NCI-H446 (cell line): ENCODE data around the gene EN2.

Experiments used
- DNase-seq, 2 experiments: peaks; one replicate each; lab custom pipeline; 2025; lab: John Stamatoyannopoulos, UW

The EN2 gene

DNA sequence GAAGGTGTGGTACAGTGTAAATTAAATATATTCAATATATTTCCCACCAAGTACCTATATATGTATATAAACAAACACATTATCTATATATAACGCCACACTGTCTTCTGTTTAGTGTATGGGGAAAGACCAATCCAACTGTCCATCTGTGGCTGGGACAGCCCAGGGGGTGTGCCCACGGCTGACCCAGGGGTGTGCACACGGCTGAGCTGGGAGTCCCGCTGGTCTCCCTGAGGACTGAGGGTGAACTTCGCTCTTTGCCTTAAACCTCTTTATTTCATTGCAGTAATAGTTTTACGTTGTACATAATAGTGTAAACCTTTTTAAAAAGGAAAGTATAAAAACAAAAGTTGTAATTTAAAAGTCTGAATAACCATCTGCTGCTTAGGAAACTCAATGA lies 6.3 kb downstream of the EN2 start:
- DNase-seq, result no peak

DNA sequence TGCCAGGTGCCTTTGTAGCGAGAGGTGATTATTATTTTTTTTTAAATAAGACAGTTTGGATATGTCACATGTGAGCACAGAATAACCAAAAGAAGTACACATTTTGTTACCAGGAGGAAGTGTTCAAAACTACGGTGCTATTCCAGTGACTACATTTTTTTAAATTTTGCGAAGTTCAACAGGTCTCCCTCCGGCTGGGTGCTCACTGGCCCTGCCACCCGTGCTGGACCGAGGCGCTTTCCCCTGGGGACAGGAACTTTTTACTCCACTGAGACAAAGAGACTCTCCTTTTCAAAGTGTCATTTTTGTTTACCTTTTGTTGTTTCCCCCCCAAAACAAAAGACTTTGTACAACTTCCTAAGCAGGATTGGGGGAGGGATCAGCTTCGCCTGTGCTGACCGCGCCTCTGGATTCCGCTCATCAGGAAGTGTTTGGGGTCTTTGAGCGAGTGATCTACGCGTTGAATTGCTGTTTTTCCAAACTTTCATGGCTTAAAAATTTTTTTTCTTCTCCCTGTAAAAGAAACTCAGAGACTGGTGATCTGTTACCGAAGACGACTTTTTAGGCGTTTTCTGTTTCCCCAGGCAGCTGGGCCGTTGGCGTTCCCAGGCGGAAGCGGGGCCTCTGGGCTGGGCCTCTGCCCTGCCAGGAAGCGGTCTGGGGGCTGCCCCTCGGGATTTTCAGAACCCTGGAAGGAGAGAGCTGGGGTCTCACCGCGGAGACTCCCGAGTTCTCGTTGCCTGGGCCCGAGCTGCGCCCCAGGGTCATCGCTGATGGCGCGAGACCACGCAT lies 7.2 kb downstream of the EN2 start:
- no peak for DNase-seq

DNA sequence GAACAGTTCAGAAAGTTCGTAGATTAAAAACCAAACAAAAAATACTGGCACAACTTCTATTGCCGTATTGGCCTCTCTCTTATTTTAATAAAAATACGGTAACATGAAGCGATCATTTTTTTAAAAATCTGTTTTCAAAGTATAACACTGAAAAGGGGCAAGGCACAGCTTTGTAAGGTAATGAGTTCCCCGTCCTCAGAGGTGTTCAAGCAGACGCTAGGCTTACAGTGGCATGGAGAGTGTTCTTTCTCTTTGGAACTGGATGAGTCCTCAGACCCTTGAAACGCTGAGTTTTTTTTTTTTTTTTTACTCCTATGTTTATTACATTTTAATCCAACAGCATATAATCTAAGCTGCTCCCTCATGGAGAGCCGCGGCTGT lies 7.8 kb downstream of the EN2 start:
- DNase-seq, result no peak

DNA sequence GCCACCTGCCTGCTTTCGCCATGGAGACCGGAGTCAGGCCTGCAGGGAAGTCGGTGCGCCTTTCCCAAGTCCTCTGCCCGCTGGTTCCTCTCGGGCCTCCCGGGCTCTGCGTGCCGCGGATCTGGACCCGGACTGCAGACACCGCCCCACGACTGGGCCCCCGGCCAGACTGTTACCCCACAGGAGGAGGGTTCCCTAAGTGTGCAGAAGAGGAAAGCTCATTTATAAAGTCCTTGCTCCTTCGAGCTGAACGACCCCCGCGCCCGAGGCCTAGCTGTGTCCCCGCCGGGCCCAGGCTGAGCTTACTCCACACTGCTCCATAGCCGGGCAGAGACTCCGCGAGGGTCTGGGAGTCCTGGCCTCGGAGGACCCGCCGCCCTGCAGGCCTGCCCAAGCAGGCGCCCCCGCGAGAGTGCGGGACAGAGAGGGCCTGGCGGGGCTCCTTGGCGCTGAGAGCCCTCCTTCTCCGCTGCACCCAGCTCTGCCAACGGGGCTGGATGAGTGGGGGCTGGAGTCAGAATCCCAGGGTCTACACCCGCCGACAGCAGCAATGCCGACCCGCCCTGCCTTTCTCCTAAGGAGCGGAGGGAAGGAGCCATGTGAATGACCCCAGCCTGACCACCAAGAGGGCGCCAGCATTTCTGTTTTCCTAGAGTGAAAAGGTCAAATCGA lies 8.3 kb downstream of the EN2 start:
- no peak for DNase-seq

- DNase-seq, result no peak
These were observed 9.1 kb downstream of the EN2 start for GRCh38 chr7:155466814-155467733.

DNA sequence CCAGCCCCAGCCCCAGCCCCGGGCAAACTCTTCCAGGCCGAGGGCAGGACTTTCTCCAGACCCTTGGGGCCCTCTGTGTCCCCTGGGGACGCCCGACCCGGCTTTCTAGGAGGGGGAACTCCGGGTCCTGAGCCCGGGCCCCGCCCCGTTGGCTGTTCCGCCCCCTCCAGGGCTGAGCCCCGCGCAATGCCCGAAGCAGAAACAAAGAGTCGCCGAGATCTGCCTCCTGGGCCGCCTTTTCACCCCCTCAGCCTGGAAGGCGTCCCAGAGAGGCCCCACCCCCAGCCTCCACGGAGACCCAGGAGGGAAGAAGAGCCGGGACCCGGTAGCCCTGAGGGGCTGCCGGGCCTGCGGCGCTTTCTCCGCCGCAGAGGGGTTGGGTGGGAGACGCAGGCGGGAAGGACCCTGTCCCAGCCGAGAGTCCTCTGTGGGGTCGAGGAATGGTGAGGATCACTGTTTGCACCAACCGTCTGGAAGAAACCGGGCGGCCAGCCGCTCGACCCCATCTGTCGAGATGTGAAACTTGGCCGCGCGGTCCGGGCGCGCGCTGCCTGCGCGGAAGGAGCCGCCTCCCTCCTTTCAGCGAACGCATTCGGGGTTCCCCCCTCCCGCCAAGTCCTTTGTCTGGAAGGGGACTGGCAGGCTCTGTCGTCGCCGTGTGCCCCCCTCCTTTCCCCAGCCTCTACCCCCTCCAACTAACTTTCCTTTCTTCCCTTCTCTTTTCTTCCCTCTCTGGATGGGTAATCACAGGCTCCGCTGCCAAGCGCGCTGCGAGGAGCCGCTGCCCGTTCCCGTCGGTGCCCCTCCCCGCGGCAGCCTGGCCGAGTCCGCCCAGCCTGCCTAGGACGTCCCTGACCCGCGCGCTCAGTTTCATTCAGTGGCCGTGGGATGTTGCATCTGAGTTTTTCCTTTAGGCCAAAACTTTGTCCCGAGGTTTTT lies 10.2 kb downstream of the EN2 start:
- DNase-seq, result no peak

- no peak for DNase-seq
These were observed 10.8 kb downstream of the EN2 start for GRCh38 chr7:155468785-155469148.

DNA sequence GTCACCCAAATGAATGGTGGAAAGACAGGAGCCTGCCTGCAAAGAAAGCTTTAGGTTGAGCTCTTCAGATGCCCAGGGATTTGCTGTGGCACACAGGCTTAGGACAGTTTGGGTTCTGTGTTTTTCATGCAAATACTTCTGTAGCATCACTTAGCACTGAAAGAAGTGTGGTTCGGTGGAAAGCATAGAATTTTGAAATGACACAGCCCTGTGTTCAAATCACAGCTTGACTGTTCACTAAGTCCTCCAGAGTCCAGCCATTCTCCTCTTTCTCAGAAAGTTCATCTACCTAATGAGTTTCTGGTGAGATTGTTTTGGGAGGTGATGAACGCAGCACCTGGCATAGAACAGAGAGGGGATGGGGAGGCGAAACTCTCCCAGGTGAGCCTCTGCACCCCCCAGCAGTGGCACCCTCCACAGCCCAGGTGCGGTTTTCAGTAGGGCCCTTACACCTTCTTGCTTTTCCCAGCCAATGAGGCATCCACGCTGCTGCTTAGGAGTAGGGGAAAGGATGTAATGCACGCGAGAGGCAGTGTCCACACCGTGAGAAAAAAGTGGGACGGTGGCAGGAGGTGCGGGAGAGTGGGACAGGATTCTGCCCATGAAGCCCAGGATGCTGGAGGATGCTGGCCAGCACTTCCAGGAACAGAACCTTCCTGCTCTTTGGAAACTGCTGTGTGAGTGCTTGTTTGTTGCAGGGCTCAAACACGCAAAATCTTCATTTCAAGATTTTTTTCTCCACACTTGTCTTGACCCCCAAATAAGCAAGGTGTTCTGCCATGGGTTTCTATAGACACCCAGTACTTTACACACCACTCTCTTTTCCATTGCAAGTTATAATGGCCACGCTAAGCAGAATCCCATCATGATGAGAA lies 11.6 kb downstream of the EN2 start:
- DNase-seq, result no peak

DNA sequence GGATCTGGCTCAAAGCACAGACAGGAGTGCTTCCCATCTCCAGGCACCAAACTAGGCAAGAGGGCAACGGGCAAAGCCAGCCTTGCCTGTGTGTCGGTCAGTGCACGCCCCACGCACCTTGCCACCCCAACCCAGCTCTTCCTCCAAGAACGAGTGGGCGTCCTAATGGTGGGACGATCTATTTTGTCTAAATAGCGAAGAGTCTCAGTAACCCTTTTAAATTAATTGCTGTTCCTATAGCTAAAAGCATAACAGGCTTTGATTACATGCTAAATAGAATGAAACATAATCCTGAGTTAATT lies 12.2 kb downstream of the EN2 start:
- no peak for DNase-seq

DNA sequence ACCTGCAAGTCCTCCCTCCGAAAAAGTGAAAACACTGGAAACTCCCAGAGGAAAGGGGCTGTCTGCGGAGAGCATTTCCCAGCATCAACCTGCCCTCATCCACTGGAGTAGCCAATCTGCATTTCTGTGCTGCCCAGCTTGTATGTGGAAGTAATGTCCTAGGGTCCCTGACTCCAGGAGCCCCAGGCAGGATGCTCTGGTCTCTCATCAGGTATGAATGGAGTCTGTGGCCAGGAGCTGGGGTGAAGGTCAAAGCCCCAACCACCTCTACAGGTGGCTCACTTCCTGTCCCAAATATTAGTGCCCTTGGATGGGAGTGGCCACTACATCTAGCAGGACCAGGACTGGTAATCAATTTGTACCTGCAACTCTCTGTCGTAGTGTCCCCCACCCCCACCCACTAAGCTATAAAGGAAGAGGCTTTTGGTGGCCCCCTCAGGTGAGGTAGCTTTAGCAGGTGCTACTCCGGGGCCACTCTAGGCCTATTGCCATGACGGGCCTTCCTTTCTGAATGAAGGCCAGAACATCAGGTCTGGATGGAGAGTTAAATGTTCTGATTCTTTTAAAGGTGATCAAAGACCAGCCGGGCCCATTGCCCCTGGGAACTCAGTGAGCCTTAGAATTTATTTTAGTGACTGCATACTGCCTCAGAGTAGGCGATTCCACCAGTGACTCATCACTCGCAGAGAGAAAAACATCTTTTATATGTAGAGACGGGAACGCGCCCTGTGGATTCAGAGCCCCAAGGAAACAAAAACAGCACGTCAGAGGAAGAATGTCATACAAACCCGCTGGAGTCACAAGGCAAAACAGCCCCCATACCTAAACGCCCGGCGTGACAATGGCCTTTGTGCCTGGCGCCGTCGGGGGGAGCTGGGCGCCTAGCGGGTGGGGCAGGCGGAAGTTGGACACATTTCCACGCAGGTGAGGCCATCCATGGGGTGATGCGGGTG lies 13.0 kb downstream of the EN2 start:
- no peak for DNase-seq

DNA sequence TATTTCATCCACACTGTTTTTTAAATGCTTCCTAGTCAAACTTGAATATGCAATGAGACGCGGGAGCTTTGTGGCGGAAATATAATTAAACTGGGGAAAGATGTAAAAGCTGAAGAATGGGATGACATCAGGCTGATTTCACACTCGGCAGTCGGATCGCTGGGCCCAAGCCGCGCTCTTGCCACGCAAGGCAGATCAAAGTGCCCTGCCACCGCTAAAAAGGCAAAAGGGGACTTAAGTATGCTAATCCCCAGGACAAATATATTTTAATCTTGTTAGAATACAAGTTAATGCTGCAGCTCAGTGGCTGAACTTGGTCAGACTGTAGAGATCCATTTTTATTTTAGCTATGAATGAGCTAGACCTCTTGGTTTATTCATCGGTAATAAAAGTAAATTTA lies 13.8 kb downstream of the EN2 start:
- no peak for DNase-seq

DNA sequence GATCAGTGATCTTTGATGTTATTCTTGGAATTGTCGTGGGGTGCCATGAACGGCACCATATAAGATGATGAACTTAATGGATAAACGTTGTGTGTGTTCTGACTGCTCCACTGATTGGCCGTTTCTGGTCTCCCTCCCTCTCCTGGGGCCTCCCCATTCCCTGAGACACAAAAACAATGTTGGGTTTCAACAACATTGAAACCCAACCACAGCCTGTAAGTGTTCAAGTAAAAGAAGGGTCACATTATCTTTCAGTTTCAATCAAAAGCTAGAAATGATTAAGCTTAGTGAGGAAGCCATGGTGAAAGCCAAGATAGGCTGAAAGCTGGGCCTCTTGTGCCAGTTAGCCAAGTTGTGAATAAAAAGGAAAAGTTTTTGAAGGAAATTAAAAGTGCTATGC lies 19.5 kb downstream of the EN2 start:
- DNase-seq, result no peak

GRCh38 chr7:155481764-155482163 lies 23.8 kb downstream of the EN2 start:
- DNase-seq, result no peak

GRCh38 chr7:155482511-155483183 lies 24.7 kb downstream of the EN2 start:
- DNase-seq, result no peak

DNA sequence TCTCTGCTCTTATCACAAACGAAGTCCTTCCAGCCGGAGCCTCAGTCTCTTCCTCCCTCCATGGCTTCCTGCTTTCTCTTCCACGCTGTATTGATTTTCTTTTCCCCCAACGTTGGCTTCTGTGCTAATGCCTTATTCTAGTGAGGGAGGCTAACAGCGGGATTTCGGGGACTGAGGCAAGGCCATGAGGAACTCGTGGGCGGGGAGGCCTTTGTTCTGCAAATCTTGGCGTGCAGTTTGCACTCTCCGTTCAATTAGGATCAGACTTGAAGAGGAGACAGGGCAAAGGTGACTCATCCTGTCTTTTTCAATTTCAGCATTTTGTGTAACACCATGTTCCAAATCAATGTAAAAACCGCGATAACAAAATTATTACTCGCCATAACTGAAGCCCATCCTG lies 25.3 kb downstream of the EN2 start:
- DNase-seq, result no peak

- DNase-seq, result no peak
These were observed 26.0 kb downstream of the EN2 start for GRCh38 chr7:155483868-155484325.

DNA sequence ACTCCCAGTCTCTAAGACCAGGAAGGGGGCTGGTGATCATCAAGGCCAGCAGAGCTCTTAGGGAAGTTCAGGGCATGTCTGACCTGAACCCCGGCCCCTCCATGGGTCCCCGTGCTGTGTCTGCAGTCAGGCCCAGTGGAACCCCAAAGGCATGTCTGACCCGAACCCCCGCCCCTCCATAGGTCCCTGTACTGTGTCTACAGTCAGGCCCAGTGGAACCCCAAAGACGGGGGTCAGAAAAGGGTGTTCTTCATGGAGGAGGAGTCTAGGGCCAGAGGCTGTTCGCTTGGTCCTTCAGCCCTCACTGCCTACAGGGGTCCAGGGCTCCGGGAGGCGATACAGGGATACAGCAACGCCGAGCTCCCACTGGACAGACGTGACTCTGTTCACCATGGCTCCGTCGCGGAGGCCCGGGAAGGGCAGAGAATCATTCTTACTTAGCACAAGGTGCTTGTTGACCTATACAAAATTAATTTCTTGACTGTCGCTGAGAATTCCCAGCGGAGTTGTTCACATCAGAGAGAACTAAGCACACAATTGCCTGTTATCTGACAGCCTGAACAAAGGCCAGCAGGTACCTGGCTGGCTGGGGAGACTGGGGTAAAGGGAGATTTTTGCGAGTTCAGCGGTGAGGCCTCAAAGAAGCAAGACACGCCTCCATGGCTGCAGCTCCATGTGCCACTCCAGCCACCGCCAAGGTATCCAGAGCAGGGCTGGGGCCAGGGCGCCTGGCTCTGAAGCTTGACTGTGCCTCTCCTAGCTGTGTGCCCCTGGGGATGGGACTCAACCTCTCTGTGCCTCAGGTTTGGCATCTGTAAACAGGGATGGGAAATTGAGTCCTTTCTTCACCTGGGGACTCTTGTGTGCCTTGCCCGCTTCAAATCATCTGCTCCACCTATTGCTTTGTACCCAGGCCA lies 26.8 kb downstream of the EN2 start:
- no peak for DNase-seq
